ENCODE results near the gene C5.

GRCh38 chr9:120974921-120975320, 75.2 kb downstream of the C5 start:
- TF ChIP-seq CTCF (IDR thresholded peaks at IDR 0.05; ENCODE audit: poor library complexity) (no peak), EZH2 (IDR thresholded peaks at IDR 0.05; ENCODE audit: borderline replicate concordance) (no peak)

All from hepatocyte (in vitro differentiated cells).